HG02852 (cell line): Measurements from ENCODE around the gene TBPL2.
"Not testable (repeated sequence)": the region's sequence is repeated elsewhere in the genome, so short reads cannot be mapped to it uniquely, and the experiment has no call there.

Experiments used
- ATAC-seq: cut with Tn5 transposase; IDR thresholded peaks from one replicate; pipeline ENCODE4 v1.9.1; 2021; ENCODE audit warnings: mild to moderate bottlenecking, moderate library complexity; ENCODE audit not compliant: unreplicated experiment

Gene TBPL2

DNA sequence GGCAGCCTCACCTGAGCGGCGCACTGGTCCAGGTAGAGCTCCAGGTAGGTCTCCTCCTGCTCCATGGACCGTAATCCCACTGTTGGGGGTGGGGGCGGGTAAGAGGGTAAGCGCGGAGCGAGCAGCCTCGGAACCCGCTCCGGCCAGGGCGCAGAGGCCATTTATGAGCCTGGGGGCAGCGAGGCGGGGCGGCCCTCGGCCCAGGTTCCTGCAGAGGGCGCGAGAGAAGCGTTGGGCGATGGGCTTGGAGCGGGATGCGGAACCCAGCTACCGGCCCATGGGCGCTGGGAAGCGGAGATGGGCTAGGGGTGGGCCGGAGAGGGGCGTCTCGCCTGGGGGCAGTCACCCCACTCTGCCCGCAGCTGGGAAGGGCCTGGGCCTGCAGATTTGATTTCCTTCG is at the start of gene TBPL2:
TSS of gene TBPL2 (minus strand) at position 232 of the 400 bp plus-strand sequence. CDS start at position 65, 167 bp downstream.
- no peak for ATAC-seq

DNA sequence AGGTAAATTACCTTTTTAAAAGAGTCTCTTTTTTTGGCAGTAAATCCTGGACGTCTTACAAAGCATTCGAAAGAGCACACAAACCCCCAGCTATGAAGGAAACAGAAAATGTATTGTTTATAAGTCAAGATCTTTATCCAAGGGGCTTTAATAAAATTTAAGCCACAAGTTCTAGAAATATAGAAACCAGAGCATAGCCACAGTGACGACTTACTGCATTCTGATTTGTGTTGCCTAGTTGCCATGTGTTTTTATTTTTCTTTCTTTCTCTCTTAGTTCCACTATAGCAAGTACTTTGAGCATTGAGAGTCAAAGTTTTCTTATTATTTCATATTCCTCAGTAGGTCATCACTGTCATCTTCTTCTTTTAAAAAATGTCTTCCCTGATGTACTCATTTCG is 47.8 kb upstream of the TBPL2 start:
- ATAC-seq: no peak

DNA sequence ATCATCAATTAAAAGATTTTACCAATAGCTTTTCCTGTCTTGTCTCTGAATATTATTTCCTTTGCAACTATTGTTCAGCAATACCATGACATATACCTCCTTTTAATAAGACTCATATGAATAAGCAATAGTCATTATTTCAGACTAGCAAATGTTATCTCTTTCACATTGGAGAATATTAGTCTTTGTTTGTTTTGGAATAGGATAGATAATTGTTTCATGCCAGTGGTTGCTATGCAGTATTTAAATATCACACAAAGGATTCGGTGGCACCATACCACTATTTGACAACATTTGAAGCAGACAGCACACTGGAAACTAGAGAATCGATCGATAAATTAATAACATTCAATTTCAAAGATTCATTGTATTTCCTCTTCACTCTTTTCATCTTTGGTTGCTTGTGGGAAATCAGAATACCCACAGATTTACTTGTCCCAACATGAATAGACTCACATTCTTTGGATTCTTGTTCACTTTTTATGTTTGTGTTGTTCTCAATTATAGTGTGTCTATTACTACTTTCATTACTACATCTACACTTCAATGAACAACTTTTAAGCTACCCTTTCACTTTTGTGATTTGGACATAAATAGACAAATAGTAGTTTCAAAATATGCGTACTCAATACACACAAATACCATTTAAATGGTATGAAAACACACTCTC is 42.7 kb upstream of the TBPL2 start:
- ATAC-seq: no peak

DNA sequence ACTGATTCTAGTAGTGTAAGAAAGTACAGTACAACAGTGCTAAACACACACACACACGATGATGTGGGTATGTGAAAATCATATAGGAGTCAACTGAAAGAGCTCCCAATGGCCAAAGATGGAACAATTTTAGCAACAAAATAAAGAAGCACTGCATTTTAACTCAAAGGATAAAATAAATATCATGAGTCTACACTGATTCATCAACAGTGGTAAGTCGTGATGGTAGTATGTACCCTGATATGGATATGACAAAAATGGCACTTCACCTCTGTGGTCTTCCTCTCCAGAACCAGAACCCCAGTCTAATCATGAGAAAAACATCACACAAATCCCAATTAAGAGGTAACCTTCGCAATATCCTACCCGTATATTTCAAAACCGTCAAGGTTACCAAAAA is 41.4 kb upstream of the TBPL2 start:
- ATAC-seq: no peak

DNA sequence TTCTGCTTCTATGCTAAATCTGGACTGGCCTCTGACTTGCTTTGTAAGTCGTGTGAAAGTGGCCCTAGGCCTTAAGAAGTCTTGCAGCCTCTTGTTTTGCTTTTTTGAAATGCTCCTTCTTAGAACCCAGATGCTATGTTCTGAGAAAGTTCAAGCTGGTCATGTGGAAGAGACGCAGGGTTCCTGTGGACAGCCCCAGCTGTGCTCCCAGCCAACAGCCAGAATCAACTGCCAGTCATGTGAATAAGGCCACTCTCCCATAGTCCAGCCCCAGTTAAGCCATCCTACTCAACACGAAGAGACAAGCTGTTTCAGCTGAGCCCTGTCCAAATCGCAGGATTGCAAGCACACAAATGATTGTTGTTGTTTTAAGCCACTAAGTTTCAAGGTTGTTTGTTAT is 37.3 kb upstream of the TBPL2 start:
- no peak for ATAC-seq

DNA sequence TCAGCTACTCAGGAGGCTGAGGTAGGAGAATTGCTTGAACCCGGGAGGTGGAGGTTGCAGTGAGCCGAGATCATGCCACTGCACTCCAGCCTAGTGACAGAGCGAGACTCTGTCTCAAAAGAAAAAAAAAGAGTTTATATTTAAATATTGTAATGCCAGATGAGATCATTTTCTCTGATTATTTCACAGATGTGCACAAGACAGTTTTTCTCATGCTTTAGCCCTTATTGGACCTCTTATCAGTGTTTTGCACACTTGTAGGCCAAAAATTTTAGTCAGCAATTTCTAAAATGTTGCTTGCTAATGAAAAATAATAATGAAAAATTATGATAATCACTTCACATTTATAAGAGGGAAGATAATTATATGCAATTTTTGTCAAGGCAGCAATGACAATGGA is 36.0 kb upstream of the TBPL2 start:
- not testable (repeated sequence) for ATAC-seq

DNA sequence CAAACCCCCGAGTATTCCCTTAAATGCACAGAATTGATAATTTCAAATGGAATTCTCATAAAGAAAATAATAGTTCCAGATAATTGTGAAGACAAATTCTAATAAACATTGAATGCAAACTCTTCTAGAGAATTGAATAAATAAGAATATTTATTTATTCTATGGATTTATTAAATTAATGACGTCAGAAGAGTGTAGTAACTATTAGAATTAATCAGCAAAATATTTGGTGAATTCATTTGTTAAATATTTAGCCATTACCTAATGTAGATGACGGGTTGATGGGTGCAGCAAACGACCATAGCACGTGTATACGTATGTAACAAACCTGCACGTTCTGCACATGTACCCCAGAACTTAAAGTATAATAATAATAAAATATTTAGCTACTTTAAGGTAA is 33.4 kb upstream of the TBPL2 start:
- ATAC-seq: no peak

DNA sequence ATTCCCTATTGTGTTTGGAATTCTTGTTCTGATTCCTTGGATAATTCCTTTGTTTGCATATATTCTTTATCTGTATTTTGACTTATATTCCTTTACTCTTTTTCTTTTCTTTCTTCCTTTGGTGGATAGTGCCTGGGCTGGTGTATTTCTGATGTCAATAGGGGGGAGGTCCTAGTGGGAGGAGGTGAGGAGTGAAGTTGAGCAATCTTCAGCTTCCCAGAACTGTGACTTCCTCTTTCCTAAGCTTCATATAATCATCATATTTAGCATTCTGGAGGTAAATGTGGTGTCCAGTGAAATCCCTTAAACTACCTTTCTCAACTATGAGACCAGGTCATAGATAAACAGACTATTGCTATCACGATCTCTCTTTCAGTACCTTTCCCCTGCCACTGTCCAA is 29.6 kb upstream of the TBPL2 start:
- no peak for ATAC-seq

DNA sequence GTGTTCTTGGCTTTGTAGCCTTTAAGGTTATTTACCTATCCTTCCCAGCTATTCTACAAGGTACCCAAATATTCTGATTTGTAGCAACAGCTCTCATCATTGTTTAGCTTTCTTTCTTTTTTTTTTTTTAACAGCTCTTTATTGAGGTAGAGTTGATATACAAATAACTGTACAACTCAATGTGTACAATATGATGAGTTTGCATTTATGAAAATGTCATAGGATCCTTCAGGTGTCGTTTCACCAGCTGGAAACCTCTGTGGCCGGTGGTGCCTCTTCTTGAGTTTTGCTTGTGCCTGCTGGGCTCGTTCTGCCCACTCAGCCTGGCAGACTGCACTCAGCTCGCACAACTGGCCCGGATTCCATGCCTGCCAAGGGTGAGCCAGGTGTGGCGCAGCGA is 26.9 kb upstream of the TBPL2 start:
- no peak for ATAC-seq

DNA sequence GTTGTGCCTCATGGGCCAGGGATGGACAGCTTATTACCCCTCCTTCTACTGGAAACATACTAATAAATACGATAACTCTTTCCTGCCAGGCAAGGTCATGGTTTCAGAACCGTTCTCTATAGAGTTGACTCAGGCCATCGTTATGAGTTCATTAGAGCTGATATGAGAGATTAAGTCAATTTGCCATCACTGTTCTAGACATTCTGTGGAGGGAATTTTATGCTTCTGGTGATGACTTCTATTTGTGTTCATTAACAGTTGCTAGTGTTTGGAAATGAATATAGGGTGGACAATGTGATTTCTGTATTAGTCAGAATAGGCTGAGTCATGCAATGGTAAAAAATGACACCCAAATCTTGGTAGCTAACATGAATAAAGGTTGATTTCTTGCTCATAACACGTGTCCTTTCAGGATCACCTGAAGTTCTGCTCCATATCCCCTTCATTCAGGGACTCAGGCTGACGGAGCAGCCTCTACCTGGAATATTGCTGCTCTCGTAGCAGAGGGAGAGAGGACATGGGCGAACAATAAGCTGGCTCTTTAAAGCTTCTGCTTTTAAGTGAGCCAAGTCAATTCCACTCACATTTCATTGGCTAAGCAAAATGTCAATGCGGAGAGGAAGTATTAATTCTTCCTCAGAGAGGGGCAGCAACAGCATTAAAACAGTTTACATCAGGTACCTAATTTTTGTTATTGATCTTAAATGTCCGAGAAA is 18.5 kb upstream of the TBPL2 start:
- ATAC-seq: peak; percentile 93

DNA sequence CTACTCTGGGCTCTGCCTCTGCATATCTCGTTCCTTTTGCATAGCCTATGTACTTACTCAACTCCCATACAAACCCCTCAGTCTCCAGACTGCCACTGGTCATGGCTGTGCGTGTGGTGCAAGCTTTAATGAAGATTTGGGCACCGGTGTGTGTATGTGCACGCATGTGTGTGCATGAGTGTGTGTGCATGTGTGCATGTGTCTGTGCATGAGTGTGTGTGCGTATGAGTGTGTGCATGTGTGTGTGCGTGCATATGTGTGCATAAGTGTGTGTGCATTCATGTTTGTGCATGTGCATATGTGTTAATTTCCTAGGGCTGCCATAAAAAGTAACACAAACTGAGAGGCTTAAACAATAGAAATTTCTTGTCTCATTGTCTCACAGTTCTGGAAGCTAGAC is 17.1 kb upstream of the TBPL2 start:
- ATAC-seq: no peak

DNA sequence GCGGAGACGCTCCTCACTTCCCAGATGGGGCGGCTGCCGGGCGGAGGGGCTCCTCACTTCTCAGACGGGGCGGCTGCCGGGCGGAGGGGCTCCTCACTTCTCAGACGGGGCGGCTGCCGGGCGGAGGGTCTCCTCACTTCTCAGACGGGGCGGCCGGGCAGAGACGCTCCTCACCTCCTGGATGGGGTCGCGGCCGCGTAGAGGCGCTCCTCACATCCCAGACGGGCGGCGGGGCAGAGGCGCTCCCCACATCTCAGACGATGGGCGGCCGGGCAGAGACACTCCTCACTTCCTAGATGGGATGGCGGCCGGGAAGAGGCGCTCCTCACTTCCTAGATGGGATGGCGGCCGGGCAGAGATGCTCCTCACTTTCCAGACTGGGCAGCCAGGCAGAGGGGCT is 16.0 kb upstream of the TBPL2 start:
- ATAC-seq: not testable (repeated sequence)

DNA sequence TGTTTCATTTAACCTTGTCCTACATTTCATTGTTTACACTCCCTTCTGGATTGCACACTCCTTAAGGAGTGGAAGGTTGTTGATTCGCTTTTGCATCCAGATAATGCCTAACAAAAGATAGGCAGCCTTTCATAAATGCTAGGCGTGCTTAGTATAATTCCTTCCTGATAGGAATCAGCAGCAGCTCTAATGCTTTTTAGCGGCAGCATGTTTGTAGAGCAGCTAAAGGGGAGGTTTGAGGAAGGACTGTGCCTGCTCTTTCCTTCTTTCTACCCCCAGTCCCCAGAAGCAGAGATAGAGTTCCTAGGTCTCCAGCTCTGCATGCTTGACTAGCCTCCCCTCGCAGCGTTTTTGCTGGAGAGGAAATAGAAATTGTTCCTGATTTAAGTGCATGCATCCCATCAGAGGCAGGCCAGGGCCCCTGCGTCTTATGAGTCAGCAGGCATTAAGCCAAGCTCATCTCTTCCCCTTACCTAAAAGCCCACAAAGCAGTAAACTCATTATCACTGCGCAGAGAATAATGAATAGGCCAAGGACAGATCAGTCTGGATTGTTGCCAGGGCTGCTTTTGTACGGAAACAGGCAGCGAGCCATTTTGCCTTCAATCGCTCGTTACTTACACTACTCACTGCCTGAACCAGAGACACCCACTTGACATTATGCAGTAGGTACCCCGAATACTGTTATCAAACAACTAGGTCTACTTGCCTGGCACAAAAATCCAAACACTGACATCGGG is 14.0 kb upstream of the TBPL2 start:
- no peak for ATAC-seq

DNA sequence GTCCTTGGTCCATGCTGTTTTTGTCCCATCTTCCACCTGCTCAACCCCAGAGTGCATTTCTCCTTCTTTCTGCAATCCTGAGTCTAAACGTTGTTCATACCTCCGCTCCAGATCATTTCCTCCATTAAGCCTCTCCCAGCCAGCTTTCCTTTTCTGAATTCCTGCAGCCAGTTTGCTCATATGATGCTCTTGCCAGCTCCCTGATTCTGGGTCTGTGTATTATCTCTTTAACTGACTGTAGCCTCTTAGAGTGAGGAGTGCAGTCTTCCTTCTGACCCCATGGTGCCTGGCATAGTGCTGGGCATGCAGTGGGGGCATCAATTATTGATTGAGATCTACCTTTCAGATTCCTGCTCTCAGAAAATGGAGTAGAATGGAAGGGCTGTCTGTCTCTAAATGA is 11.5 kb upstream of the TBPL2 start:
- no peak for ATAC-seq

DNA sequence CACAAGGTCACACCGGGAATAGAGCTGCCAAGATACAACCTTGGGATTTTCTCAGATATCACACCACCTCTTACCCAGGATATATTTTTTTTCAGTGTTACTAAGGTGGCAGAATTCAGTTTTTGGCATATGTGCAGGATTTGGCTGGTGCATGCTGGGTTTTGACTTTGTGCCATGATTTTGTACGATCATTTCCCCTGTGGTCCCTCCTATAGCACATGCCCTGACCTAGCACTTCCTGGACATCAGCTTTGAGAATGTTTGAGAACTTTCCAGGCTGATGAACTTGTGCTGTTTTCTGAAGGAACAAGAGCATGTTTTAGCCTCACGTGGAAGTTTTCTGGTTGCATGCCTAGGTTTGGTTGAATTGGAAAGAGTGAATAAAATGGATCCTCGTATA is 11.0 kb upstream of the TBPL2 start:
- no peak for ATAC-seq

DNA sequence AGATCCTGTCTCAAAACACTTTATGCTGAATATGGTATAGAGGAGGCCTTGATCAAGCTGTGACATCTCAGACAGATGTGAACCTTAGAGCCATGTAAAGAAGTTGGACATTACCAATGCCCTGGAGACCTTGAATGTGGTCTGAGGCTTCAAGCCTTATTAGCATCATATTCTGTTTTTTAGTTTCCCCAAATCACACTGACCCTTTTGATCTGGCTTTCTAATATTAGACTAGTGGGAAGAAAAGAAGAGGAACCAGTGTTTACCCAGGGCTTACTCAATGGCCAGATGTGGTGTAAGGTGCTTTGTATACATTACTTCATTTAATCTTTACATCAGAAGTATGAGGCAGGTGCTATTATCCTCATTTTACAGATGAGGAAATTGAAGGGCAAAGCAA is 10.6 kb upstream of the TBPL2 start:
- ATAC-seq: peak; percentile 45

DNA sequence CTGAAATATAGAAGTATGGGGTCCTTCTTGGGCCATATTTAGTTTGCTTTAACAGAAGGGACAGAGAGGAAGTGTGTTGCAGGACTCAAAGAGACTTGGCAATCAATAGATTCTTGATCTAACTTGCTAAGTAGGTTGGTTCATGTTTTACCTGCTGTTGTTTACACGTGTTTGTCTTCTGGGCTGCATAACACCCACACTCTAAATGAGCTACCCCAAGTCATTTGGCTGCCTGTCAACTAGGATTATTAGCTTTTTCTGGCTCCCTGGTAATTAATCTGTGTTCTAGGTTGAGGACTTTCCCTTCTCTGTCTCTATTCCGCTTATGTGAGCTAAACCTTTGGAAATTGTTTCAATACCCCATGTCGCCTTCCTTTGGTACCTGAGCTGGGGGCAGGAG is 10.1 kb upstream of the TBPL2 start:
- no peak for ATAC-seq

DNA sequence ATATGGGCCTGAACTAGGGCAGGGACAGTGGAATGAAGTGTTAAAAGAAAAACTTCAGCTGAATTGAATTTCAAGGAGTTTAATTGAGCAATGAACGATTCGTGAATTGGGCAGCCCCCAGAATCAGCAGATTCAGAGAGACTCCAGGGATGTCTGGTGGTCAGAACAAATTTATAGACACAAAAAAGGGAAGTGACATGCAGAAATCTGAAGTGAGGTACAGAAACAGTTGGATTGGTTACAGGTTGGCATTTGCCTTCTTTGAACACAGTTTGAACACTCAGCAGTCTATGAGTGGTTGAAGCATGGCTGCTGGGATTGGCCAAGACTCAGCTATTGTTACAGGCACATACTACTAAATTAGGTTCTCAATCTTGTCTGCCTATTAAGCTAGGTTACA is 9.7 kb upstream of the TBPL2 start:
- ATAC-seq: no peak

DNA sequence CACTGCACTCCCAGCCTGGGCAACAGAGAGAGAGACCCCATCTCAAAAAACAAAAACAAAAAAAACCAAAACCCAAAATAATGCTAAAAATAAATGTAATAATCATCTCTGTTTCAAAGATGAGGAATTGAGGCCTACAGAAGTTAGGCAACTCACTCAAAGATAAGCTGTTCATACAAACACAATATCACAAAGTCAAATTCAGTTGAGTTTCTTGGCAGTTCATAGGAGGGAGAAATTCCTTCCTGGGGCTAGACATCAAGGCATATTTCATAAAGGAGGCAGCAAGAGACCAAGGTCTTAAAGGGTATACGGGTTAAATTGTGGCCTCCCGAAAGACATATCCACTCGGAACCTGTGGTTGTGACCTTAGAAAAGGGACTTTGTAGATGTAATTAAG is 8.7 kb upstream of the TBPL2 start:
- ATAC-seq: no peak

DNA sequence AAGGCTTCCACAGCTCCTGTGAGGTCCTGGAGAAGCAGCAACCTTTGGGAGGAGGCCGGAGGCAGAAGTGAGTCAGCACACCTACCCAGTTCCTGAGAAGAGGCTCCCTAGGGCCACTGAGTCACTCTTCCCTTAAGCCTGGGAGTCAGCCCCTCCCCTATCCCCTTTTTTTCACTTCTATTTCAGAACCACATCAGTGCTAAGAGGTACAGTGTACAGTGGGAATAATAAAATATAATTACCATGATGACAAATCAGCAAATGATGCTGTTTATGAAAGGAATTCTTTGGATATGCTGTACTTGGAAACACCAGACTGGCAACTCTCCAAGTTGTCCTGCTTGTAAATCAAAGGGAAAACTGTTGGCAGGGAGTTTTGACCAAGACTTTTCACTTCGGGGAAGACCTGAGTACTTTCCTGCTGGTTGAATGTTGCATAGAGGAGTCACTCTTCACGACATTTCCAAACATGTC is 7.8 kb upstream of the TBPL2 start:
- ATAC-seq: no peak

DNA sequence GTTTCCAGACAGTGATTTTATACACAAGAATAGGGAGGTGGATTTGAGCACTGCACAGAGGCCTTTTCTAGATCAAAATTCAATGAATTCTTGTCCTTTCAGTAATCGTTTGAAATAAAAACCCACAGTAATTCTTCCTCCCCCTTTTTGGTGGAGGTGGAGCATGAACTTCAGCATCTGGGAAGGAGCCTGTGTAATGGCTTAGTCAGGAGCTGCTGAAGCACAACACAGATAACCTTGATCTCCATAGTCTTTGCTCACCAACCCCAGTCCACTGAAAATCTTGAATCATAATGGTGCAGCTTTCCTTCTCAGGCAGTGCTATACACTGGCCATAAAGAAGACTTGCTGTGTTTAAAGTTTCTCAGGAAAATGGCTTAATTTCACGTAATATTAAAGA is 6.4 kb upstream of the TBPL2 start:
- ATAC-seq: no peak

DNA sequence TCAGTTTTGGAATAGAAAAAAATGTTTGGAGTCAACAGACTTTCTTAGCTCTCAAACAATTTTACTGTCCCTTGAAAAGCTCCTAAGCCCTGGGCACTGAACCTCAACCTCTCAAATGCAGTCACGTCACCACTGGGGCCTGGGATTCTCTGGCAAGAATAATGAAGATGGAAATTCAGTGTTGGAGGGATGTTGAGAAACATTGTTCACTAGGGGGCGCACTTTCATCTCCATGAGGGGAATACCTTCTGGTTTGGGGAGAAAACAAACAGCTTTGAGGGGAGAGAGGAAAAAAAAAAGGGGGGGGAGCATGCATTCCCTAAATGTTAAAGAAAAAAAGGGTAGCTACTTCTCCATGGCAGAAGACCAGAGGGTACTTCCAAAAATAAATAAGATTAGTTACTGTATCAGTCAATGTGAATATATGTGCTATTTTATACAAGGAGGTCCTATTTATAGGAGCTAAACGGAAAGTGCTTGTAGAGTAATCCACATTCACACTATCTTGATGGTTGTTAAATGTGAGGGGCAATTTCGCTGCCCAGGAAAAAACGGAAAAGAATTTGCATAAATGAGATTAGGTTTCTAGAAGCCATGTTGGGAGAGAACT is 5.8 kb upstream of the TBPL2 start:
- no peak for ATAC-seq
